NCI-H446 (cell line): ENCODE measurements around the gene PRLR.

Source experiments
- DNase-seq, 2 experiments: peaks; one replicate each; lab custom pipeline; 2025; lab: John Stamatoyannopoulos, UW

PRLR gene

GRCh38 chr5:35082530-35082929 lies 147.8 kb downstream of the PRLR start:
- no peak for DNase-seq

GRCh38 chr5:35081134-35081533 lies 149.2 kb downstream of the PRLR start:
- no peak for DNase-seq

- peak in 1 of 2 experiments; percentile 47 for DNase-seq
These were observed 157.1 kb downstream of the PRLR start for GRCh38 chr5:35073160-35073559.

- no peak for DNase-seq
These were observed 161.1 kb downstream of the PRLR start for GRCh38 chr5:35069188-35069587.

- DNase-seq: no peak
These were observed 162.3 kb downstream of the PRLR start for GRCh38 chr5:35067985-35068384.

GRCh38 chr5:35066260-35066795 lies 164.0 kb downstream of the PRLR start:
- DNase-seq: no peak

- DNase-seq: no peak
These were observed 166.9 kb downstream of the PRLR start for GRCh38 chr5:35063414-35063813.

GRCh38 chr5:35061211-35061770 lies 169.0 kb downstream of the PRLR start:
- DNase-seq: no peak

GRCh38 chr5:35060236-35060635 lies 170.1 kb downstream of the PRLR start:
- DNase-seq: no peak

- no peak for DNase-seq
These were observed 171.0 kb downstream of the PRLR start for GRCh38 chr5:35059251-35059650.

GRCh38 chr5:35058374-35058788 lies 171.9 kb downstream of the PRLR start:
- DNase-seq: no peak

- no peak for DNase-seq
These were observed 173.6 kb downstream of the PRLR start for GRCh38 chr5:35056686-35057085.

- no peak for DNase-seq
These were observed 177.4 kb downstream of the PRLR start for GRCh38 chr5:35052838-35053237.

GRCh38 chr5:35050541-35051126 lies 179.7 kb downstream of the PRLR start:
- DNase-seq: no peak

- no peak for DNase-seq
These were observed 181.4 kb downstream of the PRLR start for GRCh38 chr5:35048910-35049309.

- no peak for DNase-seq
These were observed 182.4 kb downstream of the PRLR start, which contains the start of gene AGXT2 for GRCh38 chr5:35047785-35048404. Gene AGXT2 (minus strand): TSS chr5:35047949. CDS start chr5:35047892, 57 bp downstream.

- no peak for DNase-seq
These were observed 183.5 kb downstream of the PRLR start for GRCh38 chr5:35046774-35047173.

GRCh38 chr5:35045280-35045679 lies 185.0 kb downstream of the PRLR start:
- no peak for DNase-seq

- no peak for DNase-seq
These were observed 185.6 kb downstream of the PRLR start for GRCh38 chr5:35044649-35045048.

- no peak for DNase-seq
These were observed 187.5 kb downstream of the PRLR start for GRCh38 chr5:35042781-35043180.

GRCh38 chr5:35041261-35041660 lies 189.0 kb downstream of the PRLR start:
- DNase-seq: no peak

GRCh38 chr5:35038891-35039290 lies 191.4 kb downstream of the PRLR start:
- DNase-seq: no peak

GRCh38 chr5:35036536-35036935 lies 193.8 kb downstream of the PRLR start:
- DNase-seq: no peak
